IPS-NIHi7 (cell line): ENCODE results near the gene SAMHD1.
"Not testable (repeated sequence)": the region's sequence is repeated elsewhere in the genome, so short reads cannot be mapped to it uniquely, and the experiment has no call there.

Experiments used
- DNase-seq: peaks from one replicate; pipeline ENCODE4 v3.0.0; 2012; ENCODE audit warnings: mixed read lengths; ENCODE audit errors: extremely low spot score

The SAMHD1 gene

DNA sequence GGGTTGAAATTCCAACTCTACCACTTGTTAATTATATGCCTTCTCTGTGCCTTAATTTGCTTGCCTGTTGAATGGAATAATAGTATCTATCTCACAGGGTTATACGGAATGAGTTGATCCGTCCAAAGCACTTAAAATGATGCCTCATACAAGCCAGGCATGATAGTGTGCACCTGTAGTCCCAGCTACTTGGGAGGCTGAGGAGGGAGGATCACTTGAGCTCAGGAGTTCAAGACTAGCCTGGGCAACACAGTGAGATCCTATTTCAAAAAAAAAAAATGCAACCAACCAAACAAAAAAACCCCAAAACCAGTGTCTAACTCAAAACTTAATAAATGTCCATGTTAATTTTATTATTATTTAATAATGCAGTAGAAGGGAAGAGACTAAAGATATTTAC is 35.3 kb downstream of the SAMHD1 start:
- DNase-seq: no peak

DNA sequence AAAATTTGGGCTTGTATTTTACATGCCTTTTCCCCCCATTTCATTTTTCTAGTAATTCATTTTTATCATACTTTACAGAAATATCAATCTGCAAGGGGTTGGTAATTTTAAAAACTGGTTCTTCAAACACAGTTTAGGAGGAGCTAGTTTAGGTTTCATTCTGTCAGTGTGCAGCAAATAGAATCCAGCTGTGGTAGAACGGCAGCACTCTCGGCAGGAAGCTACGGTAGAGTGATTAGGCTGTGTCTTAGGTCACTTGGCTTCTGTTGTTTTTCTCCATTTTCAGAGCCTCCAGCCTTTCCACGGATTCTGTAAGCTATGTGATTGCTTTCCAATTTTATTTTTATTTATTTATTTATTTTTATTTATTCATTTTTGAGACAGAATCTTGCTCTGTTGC is 42.9 kb downstream of the SAMHD1 start:
- no peak for DNase-seq

DNA sequence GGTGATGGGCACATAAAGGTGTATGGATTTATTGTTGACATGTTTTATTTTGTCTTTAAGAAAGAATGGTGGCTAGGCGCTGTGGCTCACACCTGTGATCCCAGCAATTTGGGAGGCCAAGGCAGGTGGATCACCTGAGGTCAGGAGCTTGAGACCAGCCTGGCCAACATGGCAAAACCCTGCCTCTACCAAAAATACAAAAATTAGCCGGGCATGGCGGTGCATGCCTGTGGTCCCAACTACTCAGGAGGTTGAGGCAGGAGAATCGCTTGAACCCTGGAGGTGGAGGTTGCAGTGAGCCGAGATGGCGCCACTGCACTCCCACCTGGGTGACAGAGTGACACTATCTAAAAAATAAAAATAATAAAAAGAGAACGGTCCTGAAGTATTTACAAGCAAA is 45.4 kb downstream of the SAMHD1 start:
- DNase-seq: not testable (repeated sequence)

DNA sequence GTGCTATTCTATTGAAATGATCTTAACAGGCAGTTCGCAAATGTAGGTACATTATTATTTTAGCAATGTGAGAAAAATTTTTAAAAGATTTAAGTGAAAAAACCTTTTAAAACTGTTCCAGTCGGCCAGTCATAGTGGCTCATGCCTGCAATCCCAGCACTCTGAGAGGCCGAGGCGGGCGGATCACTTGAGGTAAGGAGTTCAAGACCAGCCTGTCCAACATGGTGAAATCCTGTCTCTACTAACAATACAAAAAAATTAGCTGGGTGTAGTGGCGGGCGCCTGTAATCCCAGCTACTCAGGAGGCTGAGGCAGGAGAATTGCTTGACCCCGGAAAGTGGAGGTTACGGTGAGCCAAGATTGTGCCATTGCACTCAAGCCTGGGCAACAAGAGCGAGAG is 45.9 kb downstream of the SAMHD1 start:
- not testable (repeated sequence) for DNase-seq

DNA sequence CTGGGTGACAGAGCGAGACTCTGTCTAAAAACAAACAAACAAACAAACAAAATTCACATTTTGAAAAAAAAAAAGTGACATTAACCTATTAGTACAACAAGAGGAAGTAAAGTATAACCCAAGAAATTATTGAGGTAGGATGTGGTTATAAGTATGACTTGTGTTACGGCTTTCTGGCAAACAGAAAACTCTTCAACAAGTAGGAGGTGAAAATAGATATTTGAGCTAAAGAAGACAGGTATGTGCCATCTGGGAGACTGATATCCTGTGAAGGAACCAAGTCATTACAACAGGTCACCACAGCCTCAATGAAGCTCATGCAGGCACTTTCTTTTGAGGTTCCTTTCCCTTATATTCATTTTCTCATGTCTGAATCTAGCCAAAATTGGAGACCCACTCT is 46.8 kb downstream of the SAMHD1 start:
- DNase-seq: no peak

DNA sequence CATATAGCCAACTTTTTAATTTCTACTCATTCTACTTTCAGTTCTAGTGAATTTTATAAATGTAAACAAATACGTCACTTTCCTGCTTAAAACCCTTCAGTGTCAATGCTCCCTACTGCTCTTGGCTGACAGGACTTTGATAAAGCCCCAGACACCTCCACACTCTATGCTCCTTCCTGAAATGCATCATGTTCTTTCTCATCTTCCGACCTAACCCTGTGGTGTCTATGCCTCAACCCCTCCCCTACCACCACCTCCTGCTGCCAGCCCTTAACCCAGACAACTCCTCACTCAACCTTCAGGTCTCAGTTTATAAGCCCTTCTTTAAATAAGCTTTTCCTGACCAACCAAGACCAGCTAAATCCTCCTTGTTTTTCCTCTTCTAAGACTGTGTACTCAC is 56.5 kb downstream of the SAMHD1 start:
- DNase-seq: no peak

DNA sequence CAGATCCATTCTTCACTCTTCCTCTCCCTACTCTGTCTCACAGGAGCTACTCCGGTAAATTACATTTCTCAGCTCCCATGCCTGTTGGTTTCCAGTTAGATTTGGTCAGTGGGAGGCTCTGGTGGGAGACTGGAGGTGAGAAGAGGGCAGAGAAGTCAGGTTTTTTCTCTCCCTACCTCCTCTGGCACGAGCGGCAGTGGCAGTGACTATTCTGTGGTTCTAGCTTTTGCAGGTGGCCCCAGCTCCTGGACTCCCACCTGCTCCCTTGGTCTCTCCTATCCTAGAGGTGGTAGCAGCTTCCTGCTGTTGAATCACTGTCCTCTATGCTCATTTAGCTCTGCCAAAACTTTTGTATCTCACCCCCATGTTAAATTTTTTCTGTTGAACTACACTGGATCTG is 57.7 kb downstream of the SAMHD1 start:
- DNase-seq: no peak

DNA sequence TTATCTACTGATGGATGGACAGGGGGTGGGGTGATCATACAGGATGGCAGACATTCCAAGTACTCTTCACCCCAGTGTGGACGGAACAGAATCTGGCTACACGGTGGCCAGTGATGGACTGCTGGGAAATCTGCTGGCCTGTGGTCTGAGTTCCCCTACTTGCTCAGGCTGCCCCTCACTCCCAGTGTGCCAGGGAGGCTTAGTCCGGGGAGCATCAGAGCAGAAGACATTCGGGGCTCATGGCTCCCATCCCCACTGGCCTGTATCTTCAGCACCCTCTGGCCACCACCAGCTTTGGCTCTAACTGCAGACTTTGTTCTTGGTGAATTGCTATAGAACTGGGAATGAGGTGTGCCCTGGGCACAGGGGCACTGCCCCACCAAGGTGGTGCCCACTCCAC is 60.3 kb downstream of the SAMHD1 start:
- no peak for DNase-seq

DNA sequence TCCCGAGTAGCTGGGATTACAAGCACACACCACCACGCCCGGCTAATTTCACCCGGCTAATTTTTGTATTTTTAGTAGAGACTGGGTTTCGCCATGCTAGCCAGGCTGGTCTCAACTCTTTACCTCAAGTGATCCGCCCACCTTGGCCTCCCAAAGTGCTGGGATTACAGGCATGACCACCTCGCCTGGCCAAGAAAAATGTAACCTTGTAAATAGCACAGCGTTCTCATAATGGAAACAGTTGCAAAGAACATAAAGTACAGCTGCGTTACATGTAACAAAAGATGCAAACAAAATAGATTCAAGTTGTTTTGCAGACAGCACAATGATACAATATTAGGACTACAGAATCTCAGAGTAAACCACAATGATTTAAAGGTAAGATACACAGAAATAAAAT is 60.9 kb downstream of the SAMHD1 start:
- no peak for DNase-seq

DNA sequence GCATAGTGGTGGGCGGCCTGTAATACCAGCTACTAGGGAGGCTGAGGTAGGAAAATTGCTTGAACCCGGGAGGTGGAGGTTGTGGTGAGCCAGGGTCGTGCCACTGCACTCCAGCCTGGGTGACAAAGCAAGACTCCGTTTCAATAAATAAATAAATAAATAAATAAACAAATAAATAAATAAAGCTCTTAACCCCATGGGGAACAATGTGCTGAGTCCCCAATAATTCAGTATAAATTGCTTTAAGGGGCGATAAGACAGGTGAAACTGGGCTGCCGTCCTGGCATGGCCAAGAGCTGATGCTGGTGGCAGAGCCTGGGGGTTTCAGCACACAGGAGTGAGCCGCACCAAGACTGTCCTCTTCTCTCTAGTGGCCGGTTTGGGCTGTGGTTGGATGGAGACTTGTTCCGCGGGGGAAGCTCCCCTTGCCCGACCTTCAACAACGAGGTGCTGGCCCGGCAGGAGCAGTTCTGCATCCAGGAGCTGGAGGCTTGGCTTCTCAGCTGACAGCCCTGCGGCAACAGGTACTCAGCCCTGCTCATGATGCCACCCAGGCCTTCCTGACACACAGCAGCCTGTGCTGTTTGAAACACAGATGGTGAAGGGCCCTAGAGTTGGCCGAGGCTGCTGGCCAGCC is 62.5 kb downstream of the SAMHD1 start:
- DNase-seq: no peak

DNA sequence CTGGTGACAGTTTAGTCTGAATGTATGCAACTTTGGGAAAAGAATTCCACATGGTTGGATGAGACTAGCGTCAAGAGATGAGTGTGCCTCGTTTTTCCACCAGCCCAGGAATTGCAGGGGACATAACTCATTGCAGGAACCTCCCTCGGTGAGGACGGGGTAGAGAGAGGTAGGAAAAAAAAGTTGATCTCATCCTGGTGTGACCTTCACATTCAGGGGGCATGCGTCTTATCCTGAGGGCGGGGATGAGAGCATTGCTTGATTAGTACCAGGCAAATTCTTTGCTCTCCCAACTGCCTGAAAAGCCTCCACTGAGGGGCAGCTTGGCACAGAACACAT is 63.8 kb downstream of the SAMHD1 start:
- DNase-seq: no peak

DNA sequence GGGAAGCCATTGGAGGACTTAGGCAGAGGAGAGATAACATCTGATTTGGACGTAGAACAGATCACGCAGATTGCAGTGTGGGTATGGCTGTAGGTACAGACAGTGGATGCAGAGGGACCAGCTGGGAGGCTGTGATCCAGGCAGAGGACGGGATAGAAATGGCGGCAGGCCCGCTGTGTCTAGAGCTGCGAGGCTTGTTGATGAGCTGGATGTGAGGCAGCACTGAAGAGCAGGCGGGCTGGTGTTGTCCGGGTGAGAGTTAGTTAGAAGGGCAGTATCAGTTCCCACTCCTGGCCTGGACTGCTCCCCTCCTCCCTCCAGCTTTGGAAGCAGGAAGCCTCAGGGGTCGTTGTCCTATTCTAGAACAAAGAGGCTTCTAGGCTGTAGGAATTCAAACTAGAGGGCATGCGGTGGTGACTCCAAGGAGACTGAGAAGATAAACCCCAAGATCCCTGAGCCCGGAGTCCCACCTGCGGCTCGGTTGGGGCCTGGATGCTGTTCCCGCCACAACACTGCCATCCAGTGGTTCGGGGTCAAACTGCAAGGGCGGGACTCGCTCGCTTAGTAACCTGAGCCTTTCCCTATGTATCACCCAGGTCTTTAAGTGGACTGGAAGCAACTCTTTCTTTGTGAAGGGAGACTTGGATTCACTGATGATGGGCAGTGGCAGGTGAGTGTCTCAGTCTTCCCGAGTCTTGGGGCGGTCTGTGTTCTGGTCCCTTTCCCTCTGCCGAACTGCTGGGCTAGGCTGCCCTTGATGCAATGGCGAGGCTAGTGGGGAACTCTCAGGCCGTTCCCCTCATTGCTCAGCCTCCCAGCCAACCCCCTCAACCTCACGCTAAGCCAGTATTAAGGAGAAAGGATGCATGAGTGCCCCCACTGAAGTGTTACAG is 64.4 kb downstream of the SAMHD1 start:
- peak; percentile 97 for DNase-seq

DNA sequence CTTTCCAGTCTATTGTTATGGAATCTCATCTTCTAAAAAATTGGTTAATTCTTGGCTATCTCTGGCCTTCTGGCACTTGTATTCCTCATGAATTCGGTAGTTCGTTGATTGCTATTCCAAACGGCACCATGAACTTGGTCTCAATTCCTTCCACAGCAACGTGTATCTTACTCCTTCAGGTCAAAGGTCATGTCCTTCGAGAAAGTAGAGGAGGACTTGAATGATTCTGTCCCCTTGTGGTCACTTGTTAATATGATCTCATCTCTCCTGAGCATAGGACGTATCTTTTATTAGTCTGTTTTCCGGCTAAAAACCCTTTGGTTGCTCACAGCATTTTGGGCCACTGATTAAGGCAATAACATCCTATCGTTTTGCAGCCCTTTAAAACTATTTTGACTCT is 66.2 kb downstream of the SAMHD1 start:
- DNase-seq: no peak

DNA sequence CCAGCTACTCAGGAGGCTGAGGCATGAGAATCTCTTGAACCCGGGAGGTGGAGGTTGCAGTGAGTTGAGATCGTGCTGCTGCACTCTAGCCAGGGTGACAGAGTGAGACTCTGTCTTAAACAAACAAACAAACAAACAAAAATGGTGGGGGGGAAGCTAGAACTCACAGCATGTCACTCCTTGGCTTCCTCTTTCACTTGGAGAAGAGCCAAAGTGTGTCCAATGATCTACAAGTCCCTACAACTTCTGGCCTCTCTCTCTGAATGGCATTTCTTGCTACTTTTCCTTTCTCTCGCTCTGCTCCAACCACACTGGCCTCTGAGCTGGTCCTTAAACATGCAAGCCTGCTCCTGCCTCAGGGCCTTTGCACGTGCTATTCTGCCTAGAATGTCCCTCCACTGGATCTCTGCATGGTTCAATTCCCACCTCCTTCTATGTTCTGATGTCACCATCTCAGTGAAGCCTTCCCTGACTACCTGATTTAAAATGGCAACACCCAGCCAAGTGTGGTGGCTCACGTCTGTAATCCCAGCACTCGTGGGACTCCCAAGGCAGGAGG is 67.5 kb downstream of the SAMHD1 start:
- no peak for DNase-seq

DNA sequence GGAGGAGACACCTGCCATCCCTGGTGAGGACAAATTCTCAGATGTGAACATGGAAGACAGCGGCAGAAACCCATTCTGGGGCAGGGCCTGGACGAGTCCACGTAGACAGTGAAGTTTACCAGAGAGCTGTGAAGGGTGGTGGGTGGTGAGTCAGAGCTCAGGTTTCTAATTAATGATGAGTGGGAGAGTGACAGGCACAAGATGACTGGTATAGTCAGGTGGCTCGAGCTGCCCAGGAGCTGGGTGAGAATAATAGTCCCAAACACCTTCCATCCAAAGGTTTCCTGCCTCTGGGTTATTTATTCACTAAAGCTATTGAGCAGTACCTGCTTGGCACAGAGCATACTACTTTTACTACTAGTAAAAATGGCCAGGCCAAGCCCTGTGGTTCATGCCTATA is 69.6 kb downstream of the SAMHD1 start:
- no peak for DNase-seq

DNA sequence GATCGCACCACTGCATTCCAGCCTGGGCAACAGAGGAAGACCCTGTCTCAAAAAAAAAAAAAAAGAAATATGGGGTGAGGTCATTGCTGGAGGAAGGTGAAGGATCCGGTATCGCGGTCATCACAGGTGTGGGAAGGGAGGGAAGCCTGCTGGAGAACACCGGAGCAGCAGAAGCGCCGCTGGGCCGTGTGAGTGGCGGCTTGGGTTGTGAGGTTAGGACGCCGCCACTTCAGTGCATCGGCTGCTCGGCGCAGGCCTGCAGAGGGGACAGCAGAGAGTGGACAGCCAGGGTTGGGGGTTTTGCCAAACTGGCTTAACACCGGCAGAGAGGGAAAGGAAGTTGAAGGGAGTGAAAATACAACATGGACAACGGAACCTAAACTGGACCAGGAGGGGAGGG is 70.2 kb downstream of the SAMHD1 start:
- DNase-seq: no peak

DNA sequence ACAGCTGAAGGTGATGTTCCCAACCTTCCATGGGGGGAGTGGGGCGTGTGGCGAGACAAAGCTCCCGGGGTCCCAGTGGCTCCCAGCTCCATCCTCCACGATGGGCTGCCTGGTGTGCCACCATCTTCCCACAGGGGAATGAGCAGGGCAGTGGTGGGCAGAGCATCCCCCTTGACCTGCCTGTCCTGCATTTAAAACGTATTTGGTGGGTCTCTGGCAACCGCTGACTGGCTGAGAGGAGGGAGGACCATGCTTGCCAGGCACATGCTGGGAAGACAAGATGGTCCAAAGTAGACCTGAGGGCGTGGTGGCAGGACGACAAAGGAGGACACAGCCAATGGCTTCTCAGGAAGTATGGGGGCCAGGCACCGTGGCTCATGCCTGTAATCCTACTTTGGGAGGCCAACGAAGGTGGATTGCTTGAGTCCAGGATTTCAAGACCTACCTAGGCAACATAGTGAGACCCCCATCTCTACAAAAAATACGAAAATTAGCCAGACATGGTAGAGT is 70.7 kb downstream of the SAMHD1 start:
- no peak for DNase-seq

DNA sequence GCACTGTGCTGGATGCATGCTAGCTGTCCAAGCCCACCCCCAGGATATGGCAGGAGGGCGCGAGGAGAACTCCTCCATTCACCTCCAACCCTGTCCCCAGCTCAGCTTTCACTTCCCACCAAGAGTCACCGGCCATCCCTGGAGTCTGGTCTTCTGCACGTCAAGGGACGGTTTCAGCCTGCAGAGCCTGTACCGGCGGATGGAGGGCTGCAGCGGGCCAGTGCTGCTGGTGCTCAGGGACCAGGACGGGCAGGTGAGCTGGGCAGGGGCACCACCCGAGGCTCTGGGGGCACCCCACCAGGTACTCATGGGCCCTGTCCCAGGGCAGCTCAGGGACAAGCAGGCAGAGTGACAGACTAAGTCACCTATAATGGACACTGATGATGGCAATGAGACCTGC is 72.6 kb downstream of the SAMHD1 start:
- DNase-seq: no peak

DNA sequence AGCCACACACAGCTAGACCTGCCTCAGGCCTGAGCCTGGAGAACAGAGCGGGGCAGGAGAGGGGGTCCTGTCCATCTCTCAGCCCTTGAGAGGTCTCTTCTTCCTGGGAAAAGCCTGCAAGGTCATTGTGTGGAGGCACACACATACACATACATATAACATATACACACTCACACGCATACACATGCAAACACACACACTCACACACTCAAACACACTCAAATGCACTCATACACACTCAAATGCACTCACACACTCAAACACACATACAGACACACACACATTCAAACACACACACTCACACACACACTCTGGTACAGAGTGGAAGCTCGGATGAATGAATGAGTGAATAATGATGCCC is 75.1 kb downstream of the SAMHD1 start:
- DNase-seq: no peak

DNA sequence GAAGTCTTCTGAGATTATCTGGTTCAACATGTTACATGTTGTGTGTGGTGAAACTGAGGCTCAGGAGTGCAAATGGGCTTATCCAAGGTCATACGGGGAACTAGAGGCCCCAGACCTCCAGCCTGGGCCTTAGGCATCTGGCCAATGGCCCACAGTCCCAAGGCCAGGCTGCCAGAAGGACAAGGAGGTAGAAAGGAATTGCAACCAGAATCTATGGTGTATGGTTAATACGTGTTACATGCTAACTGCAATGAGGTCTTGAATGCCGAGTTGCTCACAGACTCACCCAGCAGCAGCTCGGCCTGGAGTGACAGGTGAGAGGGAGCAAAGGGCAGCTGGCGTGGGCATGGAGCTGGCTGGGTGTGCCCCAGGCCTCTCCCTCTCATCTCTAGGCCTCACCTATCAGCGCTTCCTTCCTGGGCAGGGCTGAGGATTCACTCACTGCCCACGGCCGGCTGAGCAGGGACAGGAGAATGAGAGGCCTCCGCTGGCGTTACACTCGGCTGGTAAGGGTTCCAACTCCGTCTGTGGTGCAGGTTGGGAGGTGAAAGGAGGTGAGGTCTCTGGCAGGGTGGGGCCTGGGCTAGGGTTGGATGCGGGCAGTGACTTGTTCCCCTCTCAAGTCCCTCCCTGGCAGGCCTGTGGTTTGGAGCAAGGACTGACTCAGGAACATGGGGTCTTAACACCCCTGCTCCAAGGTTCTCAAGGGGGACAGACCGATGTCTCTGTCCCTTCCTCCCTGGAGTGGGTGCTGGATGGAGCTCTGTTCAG is 75.6 kb downstream of the SAMHD1 start, which contains the start of gene TLDC2:
Gene TLDC2, plus strand, starts transcription at position 437 of the 771 bp plus-strand sequence. Its CDS starts 37 bp downstream, at position 474.
- no peak for DNase-seq

DNA sequence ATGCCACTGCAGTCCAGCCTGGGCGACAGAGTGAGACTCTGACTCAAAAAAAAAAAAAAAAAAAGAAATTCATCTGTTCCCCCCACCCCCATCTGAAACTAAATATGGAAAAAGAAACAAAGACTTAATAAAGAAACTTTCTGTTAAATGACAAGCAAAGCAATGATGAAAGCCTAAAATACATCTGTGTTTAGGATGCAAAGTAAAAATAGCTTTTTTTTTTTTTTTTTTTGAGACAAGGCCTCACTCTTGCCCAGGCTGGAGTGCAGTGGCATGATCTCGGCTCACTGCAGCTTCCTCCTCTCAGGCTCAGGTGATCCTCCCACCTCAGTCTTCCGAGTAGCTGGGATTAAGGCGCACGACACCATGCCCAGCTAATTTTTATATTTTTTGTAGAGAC is 76.4 kb downstream of the SAMHD1 start:
- not testable (repeated sequence) for DNase-seq

DNA sequence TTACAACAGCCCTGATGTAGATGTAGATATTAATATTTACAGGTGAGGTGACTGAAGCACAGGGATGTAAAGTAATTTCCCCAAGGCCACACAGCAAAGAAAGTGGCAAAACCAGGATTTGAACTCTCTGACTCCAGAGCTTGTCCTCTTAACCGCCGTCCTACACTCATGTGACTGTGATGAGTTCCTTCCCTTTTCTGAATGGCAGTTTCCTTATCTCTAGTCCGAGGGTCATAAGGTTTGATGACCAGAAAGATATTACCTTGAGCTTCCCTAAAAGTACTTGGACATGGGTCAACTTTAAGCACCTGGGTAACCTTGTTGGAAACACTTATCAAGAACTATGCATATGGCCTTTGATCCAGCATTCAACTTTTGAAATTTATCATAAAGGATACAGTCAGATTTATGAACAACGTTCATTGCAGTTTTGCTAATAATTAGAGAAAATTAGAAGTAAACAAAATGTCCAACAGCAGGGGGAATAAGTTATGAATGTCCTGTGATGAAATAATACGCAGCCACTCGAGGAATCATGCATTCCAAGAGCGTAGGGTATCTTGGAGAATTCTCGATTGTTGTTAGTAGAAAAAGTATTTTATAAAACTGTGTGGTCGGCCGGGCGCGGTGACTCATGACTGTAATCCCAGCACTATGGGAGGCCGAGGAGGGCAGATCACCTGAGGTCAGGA is 77.9 kb downstream of the SAMHD1 start:
- no peak for DNase-seq
